Fibroblast of lung (primary cell): ENCODE data around the gene BCL11A. TPM values are rescaled to one million over a fixed set of nuclear protein-coding genes. Genes with fewer than 3 reads are reported as not detected.

Experiments
- DNase-seq, 2 donors: peaks; one replicate each; pipeline versions ENCODE4 v3.0.0 to v3.0.0-alpha.2; 2010; ENCODE audit warnings: low read depth in 2 of 2
- H2AFZ ChIP-seq: 2 replicates; pipeline ENCODE4 v1.5.1; 2012; ENCODE audit warnings: low read length, control low read depth, inconsistent platforms
- H3K27ac ChIP-seq: 2 replicates; pipeline ENCODE4 v1.5.1; 2011; ENCODE audit warnings: low read length, control low read depth; ENCODE audit not compliant: insufficient read depth
- H3K27me3 ChIP-seq: 2 replicates; pipeline ENCODE4 v1.5.1; 2011; ENCODE audit warnings: mild to moderate bottlenecking, low read length; ENCODE audit not compliant: control insufficient read depth, insufficient read depth
- H3K36me3 ChIP-seq: 2 replicates; pipeline ENCODE4 v1.5.1; 2011; ENCODE audit warnings: low read length; ENCODE audit not compliant: control insufficient read depth, insufficient read depth
- H3K4me1 ChIP-seq: 2 replicates; pipeline ENCODE4 v1.5.1; 2011; ENCODE audit warnings: low read length; ENCODE audit not compliant: control insufficient read depth, insufficient read depth; ENCODE audit errors: extremely low read depth
- H3K4me2 ChIP-seq: 2 replicates; pipeline ENCODE4 v1.5.1; 2011; ENCODE audit warnings: low read length, control low read depth; ENCODE audit not compliant: insufficient read depth; ENCODE audit errors: extremely low read depth
- H3K4me3 ChIP-seq, 4 experiments: fragments of 200-600 bp in 1 of 4; sonication (generic) in 1 of 4; replicated peaks in 1 of 4; 2 replicates each; pipeline ENCODE4 v1.5.1; 2011 to 2016; ENCODE audit warnings: low read length in 4 of 4, low read depth in 3 of 4, mild to moderate bottlenecking in 3 of 4, control low read depth in 2 of 4, inconsistent platforms in 1 of 4, mixed read lengths in 1 of 4; ENCODE audit not compliant: insufficient read depth in 1 of 4; ENCODE audit errors: control extremely low read depth in 1 of 4
- H3K79me2 ChIP-seq: 2 replicates; pipeline ENCODE4 v1.5.1; 2012; ENCODE audit warnings: mild to moderate bottlenecking, low read length, inconsistent platforms; ENCODE audit not compliant: control insufficient read depth, insufficient read depth
- H3K9ac ChIP-seq: 2 replicates; pipeline ENCODE4 v1.5.1; 2011; ENCODE audit warnings: mild to moderate bottlenecking, low read length, control low read depth; ENCODE audit not compliant: insufficient read depth
- H3K9me3 ChIP-seq: 2 replicates; pipeline ENCODE4 v1.5.1; 2012; ENCODE audit warnings: low read depth, low read length; ENCODE audit not compliant: control insufficient read depth, insufficient read depth
- H4K20me1 ChIP-seq: 2 replicates; pipeline ENCODE4 v1.5.1; 2011; ENCODE audit warnings: low read length; ENCODE audit not compliant: control insufficient read depth, insufficient read depth; ENCODE audit errors: extremely low read depth
- EZH2 ChIP-seq: IDR thresholded peaks from 2 replicates; pipeline ENCODE4 v1.5.1; 2012; ENCODE audit warnings: low read length, control low read depth, mild to moderate bottlenecking; ENCODE audit errors: missing control alignments
- polyA plus RNA-seq, 2 donors: library from polyadenylated mRNA; depleted of rRNA in 1 of 2; stranded (reverse) in 1 of 2; unstranded in 1 of 2; fragments of >200 nt; gene quantifications; 2 replicates each; pipeline ENCODE4 v1.2.1, GENCODE V29; 2011 to 2012; ENCODE audit warnings: missing spikeins in 1 of 2
- total RNA-seq: library from RNA; depleted of rRNA; stranded (reverse); fragments of >200 nt; gene quantifications from 2 replicates; pipeline ENCODE4 v1.2.1, GENCODE V29; 2014
- TF ChIP-seq, protein P1 (sequence below), 2 donors: IDR thresholded peaks in 1 of 2; conservative IDR thresholded peaks in 1 of 2; 1 replicate in 1 of 2; 2 replicates in 1 of 2; pipeline ENCODE4 v1.5.1; 2011 to 2012; ENCODE audit warnings: low read length in 2 of 2, control low read depth in 1 of 2, inconsistent platforms in 1 of 2, low read depth in 1 of 2, mild to moderate bottlenecking in 1 of 2

The BCL11A gene
- total and polyA plus RNA-seq, 2 donors (not counting 1 experiment from before 2014, with no cell fraction given): 0.09 to 0.17 TPM

GRCh38 chr2:60529785-60530627 is 23.4 kb downstream of the BCL11A start:
- no peak overlapping the region for H3K4me3 ChIP-seq
- no peaks in the 10 kb centered on the region for H3K9me3 ChIP-seq
- H3K36me3 ChIP-seq: no peaks in the 10 kb centered on the region
- no peaks in the 10 kb centered on the region for H4K20me1 ChIP-seq
- H2AFZ ChIP-seq: no peak overlapping the region
- H3K4me2 ChIP-seq: no peak overlapping the region
- TF ChIP-seq EZH2: no peak
- TF ChIP-seq, protein P1, sequence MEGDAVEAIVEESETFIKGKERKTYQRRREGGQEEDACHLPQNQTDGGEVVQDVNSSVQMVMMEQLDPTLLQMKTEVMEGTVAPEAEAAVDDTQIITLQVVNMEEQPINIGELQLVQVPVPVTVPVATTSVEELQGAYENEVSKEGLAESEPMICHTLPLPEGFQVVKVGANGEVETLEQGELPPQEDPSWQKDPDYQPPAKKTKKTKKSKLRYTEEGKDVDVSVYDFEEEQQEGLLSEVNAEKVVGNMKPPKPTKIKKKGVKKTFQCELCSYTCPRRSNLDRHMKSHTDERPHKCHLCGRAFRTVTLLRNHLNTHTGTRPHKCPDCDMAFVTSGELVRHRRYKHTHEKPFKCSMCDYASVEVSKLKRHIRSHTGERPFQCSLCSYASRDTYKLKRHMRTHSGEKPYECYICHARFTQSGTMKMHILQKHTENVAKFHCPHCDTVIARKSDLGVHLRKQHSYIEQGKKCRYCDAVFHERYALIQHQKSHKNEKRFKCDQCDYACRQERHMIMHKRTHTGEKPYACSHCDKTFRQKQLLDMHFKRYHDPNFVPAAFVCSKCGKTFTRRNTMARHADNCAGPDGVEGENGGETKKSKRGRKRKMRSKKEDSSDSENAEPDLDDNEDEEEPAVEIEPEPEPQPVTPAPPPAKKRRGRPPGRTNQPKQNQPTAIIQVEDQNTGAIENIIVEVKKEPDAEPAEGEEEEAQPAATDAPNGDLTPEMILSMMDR (conservative IDR thresholded peaks at IDR 0.05 in 1 of 2, IDR thresholded peaks at IDR 0.05 in 1 of 2; ENCODE audit: low read depth in 1 of 2, low read length in 2 of 2): no peak
- no peak for DNase-seq
- no peak overlapping the region for H3K27ac ChIP-seq
- H3K27me3 ChIP-seq: no peaks in the 10 kb centered on the region
- H3K9ac ChIP-seq: no peak overlapping the region
- no peaks in the 10 kb centered on the region for H3K79me2 ChIP-seq
- no peaks in the 10 kb centered on the region for H3K4me1 ChIP-seq

DNA sequence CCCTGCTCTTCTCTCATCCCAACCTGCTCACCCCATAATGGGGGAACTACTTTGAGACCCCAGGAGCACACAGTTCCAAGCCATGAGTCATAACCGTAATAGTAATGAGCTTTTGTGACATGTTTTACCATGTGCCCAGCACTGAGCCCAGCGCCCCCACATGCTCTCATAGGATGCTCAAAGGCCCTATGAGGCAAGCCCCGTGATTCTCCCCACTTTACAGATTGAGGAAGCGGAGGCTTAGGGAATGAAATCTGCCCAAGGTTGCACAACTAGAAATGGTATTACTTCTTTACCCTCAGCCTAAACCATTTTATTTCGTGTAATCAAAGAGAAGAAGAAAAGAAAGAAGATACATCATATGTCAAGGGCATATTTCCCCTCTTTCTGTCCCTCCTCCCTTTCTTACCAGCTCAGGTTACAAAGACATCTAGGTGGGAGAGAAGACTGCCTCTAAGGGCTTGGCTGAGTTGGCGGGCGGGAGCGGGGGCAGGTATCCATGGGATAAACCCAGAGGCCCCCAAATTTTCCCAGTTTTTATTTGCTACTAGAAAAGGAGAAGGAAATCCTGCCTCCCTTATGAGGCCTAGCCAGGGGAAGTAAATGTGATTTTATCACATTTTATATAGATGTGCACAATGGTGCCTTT is 24.2 kb downstream of the BCL11A start:
- H3K36me3 ChIP-seq: no peaks in the 10 kb centered on the region
- H3K9me3 ChIP-seq: no peaks in the 10 kb centered on the region
- H3K27ac ChIP-seq: no peak overlapping the region
- H3K4me2 ChIP-seq: no peak overlapping the region
- TF ChIP-seq, protein P1 (conservative IDR thresholded peaks at IDR 0.05 in 1 of 2, IDR thresholded peaks at IDR 0.05 in 1 of 2; ENCODE audit: low read depth in 1 of 2, low read length in 2 of 2): no peak
- no peak for TF ChIP-seq EZH2
- H3K4me1 ChIP-seq: no peaks in the 10 kb centered on the region
- H2AFZ ChIP-seq: no peak overlapping the region
- no peaks in the 10 kb centered on the region for H3K27me3 ChIP-seq
- H4K20me1 ChIP-seq: no peaks in the 10 kb centered on the region
- H3K9ac ChIP-seq: no peak overlapping the region
- no peak overlapping the region for H3K4me3 ChIP-seq
- no peaks in the 10 kb centered on the region for H3K79me2 ChIP-seq
- no peak for DNase-seq

DNA sequence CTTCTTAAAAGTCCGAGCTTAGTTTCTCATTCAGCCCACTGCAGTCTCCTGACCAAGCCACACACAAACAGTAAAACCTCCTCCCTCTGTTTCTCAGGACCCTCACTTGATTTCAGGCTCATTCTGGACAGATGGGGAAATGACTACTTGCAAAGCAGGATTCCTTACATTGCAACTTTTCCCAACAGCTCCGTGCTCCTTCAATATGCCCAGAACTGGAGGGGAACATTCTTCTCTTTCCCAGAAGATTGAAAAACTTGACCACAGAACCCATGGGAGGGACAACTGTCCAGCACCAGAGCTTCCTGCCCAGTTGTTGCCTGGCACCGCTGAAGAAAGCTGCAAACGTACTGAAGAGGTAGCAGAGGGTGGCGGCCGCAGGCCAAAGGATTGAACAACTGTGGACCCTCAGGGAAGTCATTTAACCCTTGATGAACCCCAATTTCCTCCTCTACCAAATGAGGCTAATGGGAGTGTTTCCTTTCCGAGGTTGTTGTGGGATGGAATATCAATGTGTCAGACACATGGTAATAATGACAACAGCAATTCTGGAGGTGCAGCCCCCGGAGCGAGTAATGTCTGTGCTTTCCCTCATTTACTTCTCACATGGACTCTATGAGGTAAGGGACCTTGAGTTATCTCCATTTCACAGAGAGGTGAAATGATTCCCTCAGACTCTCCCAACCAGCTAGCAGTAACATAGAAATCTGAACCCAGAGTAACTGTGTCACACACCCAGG is 25.0 kb downstream of the BCL11A start:
- H3K4me3 ChIP-seq: no peak overlapping the region
- H3K9me3 ChIP-seq: no peaks in the 10 kb centered on the region
- H3K36me3 ChIP-seq: no peaks in the 10 kb centered on the region
- no peaks in the 10 kb centered on the region for H3K79me2 ChIP-seq
- no peak overlapping the region for H3K9ac ChIP-seq
- TF ChIP-seq EZH2: no peak
- TF ChIP-seq, protein P1 (conservative IDR thresholded peaks at IDR 0.05 in 1 of 2, IDR thresholded peaks at IDR 0.05 in 1 of 2; ENCODE audit: low read depth in 1 of 2, low read length in 2 of 2): no peak
- DNase-seq: no peak
- no peak overlapping the region for H3K27ac ChIP-seq
- no peak overlapping the region for H2AFZ ChIP-seq
- H3K4me2 ChIP-seq: no peak overlapping the region
- no peaks in the 10 kb centered on the region for H3K27me3 ChIP-seq
- H4K20me1 ChIP-seq: no peaks in the 10 kb centered on the region
- no peaks in the 10 kb centered on the region for H3K4me1 ChIP-seq
